ENCODE results near the gene RASA3. TPM values are rescaled to one million over a fixed set of nuclear protein-coding genes. Genes with fewer than 3 reads are reported as not detected.

RASA3 gene
- total RNA-seq, 1 experiment from 2014 or later: 10.0 TPM

- Histone ChIP-seq H3K27me3 (ENCODE audit: insufficient read depth, low read depth) (no peaks in the 10 kb centered on the region), H3K79me2 (ENCODE audit: low read depth) (peaks cover 21% of the 10 kb centered on the region), H3K4me3 (peak overlapping the region; percentile 78; the same call in 1 of the 2 replicates), H3K36me3 (ENCODE audit: low read depth) (no peaks in the 10 kb centered on the region), H3K27ac (no peak overlapping the region), H3F3A (ENCODE audit: insufficient read depth, low read depth) (peaks cover 13% of the 10 kb centered on the region; the same call in 1 of the 2 replicates), H2AFZ (no peak overlapping the region; the same call in 1 of the 2 replicates), H3K4me2 (peak overlapping the region; percentile 96), H3K9me2 (ENCODE audit: insufficient read depth) (no peaks in the 10 kb centered on the region), H3K4me1 (replicated peaks; ENCODE audit: insufficient read depth) (peaks cover 16% of the 10 kb centered on the region), H3K9me3 (ENCODE audit: insufficient read depth, low read depth) (no peaks in the 10 kb centered on the region), H4K20me1 (ENCODE audit: insufficient read depth) (no peaks in the 10 kb centered on the region)
- POLR2A ChIA-PET (ENCODE audit: unreplicated experiment): no interaction called here
- CTCF ChIA-PET: no interaction called here
- no peak for TF ChIP-seq CTCF (conservative IDR thresholded peaks at IDR 0.05)
- TF ChIP-seq EZH2 (IDR thresholded peaks at IDR 0.05; ENCODE audit: low read depth): no peak
- intact Hi-C loops (cut with micrococcal nuclease; ENCODE audit: unreplicated experiment): loop anchor here (2.0 to 5.0 kb wide), 2 partner anchors 65 to 158 kb away; partner anchors contain the start of gene C13orf46
- DNase-seq: no peak
- BruUV-seq (replicated peaks): no TSS peak
These were observed 2.1 kb downstream of the RASA3 start for GRCh38 chr13:114130131-114130836.

GRCh38 chr13:114129649-114130062, 2.8 kb downstream of the RASA3 start:
- Histone ChIP-seq H3F3A (ENCODE audit: insufficient read depth, low read depth) (peaks cover 9% of the 10 kb centered on the region; the same call in 1 of the 2 replicates), H3K27me3 (ENCODE audit: insufficient read depth, low read depth) (no peaks in the 10 kb centered on the region), H3K4me3 (no peak overlapping the region), H3K36me3 (ENCODE audit: low read depth) (no peaks in the 10 kb centered on the region), H3K4me2 (no peak overlapping the region; the same call in 1 of the 2 replicates), H3K4me1 (replicated peaks; ENCODE audit: insufficient read depth) (peaks cover 16% of the 10 kb centered on the region), H3K27ac (no peak overlapping the region), H4K20me1 (ENCODE audit: insufficient read depth) (no peaks in the 10 kb centered on the region), H3K9me3 (ENCODE audit: insufficient read depth, low read depth) (no peaks in the 10 kb centered on the region), H3K79me2 (ENCODE audit: low read depth) (peaks cover 21% of the 10 kb centered on the region), H3K9me2 (ENCODE audit: insufficient read depth) (no peaks in the 10 kb centered on the region), H2AFZ (no peak overlapping the region)
- CTCF ChIA-PET: no interaction called here
- POLR2A ChIA-PET (ENCODE audit: unreplicated experiment): no interaction called here
- intact Hi-C loops (cut with micrococcal nuclease; ENCODE audit: unreplicated experiment): loop anchor here (2.0 to 5.0 kb wide), 2 partner anchors 65 to 157 kb away; partner anchors contain the start of gene C13orf46
- BruUV-seq (replicated peaks): no TSS peak
- DNase-seq: no peak
- no peak for TF ChIP-seq CTCF (conservative IDR thresholded peaks at IDR 0.05)
- no peak for TF ChIP-seq EZH2 (IDR thresholded peaks at IDR 0.05; ENCODE audit: low read depth)

GRCh38 chr13:114128624-114129522, 3.5 kb downstream of the RASA3 start:
- H3K36me3 ChIP-seq (ENCODE audit: low read depth): no peaks in the 10 kb centered on the region
- no peak overlapping the region for H3K4me2 ChIP-seq
- H2AFZ ChIP-seq: no peak overlapping the region

More at GRCh38 chr13:114128624-114129522, 3.5 kb downstream of the RASA3 start:
- DNase-seq: no peak
- H3K4me3 ChIP-seq: no peak overlapping the region
- peaks cover 21% of the 10 kb centered on the region for H3K79me2 ChIP-seq (ENCODE audit: low read depth)
- BruUV-seq (replicated peaks): no TSS peak
- no peaks in the 10 kb centered on the region for H3K27me3 ChIP-seq (ENCODE audit: insufficient read depth, low read depth)
- TF ChIP-seq EZH2 (IDR thresholded peaks at IDR 0.05; ENCODE audit: low read depth) (no peak), CTCF (conservative IDR thresholded peaks at IDR 0.05) (no peak)
- peaks cover 16% of the 10 kb centered on the region for H3K4me1 ChIP-seq (replicated peaks; ENCODE audit: insufficient read depth)
- no peaks in the 10 kb centered on the region for H4K20me1 ChIP-seq (ENCODE audit: insufficient read depth)
- ChIA-PET CTCF (no interaction called here), POLR2A (ENCODE audit: unreplicated experiment) (interaction anchor here (0.6 kb wide), 1 partner anchor 186 kb away, joined by 5 read pairs; no protein-coding TSS in a partner anchor)
- H3K9me2 ChIP-seq (ENCODE audit: insufficient read depth): no peaks in the 10 kb centered on the region
- H3K9me3 ChIP-seq (ENCODE audit: insufficient read depth, low read depth): no peaks in the 10 kb centered on the region
- intact Hi-C loops (cut with micrococcal nuclease; ENCODE audit: unreplicated experiment): no loop called here
- H3F3A ChIP-seq (ENCODE audit: insufficient read depth, low read depth): peaks cover 2% of the 10 kb centered on the region; the same call in 1 of the 2 replicates
- H3K27ac ChIP-seq: no peak overlapping the region
